Stimulated activated CD8-positive, alpha-beta memory T cell treated with anti-CD3 and anti-CD28 coated beads, Interleukin-7, amount 100 ng/mL, for 24 hours (primary cell): ENCODE measurements around the gene CXCL14.

Experiments
- DNase-seq: peaks from one replicate; pipeline ENCODE4 v3.0.0-alpha.2; 2020; ENCODE audit warnings: low read depth

The CXCL14 gene

GRCh38 chr5:135578685-135579341 is at the start of gene CXCL14:
Gene CXCL14, minus strand, starts transcription at chr5:135578991. Its CDS starts 213 bp downstream, at chr5:135578778.
- DNase-seq: no peak

- DNase-seq: no peak
Measured at GRCh38 chr5:135626636-135627035, 47.8 kb upstream of the CXCL14 start.

- DNase-seq: no peak
Measured at GRCh38 chr5:135625961-135626360, 47.2 kb upstream of the CXCL14 start.

GRCh38 chr5:135625486-135625885 is 46.7 kb upstream of the CXCL14 start:
- DNase-seq: no peak

- no peak for DNase-seq
Measured at GRCh38 chr5:135625061-135625460, 46.3 kb upstream of the CXCL14 start.

- no peak for DNase-seq
Measured at GRCh38 chr5:135623186-135623715, 44.5 kb upstream of the CXCL14 start.

- no peak for DNase-seq
Measured at GRCh38 chr5:135615581-135616260, 36.9 kb upstream of the CXCL14 start.

GRCh38 chr5:135615171-135615570 is 36.4 kb upstream of the CXCL14 start:
- DNase-seq: no peak

- no peak for DNase-seq
Measured at GRCh38 chr5:135609981-135610380, 31.2 kb upstream of the CXCL14 start.

- no peak for DNase-seq
Measured at GRCh38 chr5:135608761-135609443, 30.1 kb upstream of the CXCL14 start.

GRCh38 chr5:135608361-135608760 is 29.6 kb upstream of the CXCL14 start:
- DNase-seq: no peak

- DNase-seq: no peak
Measured at GRCh38 chr5:135606431-135606830, 27.6 kb upstream of the CXCL14 start.

- no peak for DNase-seq
Measured at GRCh38 chr5:135605221-135605620, 26.4 kb upstream of the CXCL14 start.

- DNase-seq: no peak
Measured at GRCh38 chr5:135604056-135604455, 25.3 kb upstream of the CXCL14 start.

- no peak for DNase-seq
Measured at GRCh38 chr5:135602882-135603721, 24.3 kb upstream of the CXCL14 start.

- DNase-seq: no peak
Measured at GRCh38 chr5:135601466-135601865, 22.7 kb upstream of the CXCL14 start.

GRCh38 chr5:135600971-135601381 is 22.2 kb upstream of the CXCL14 start:
- DNase-seq: no peak

GRCh38 chr5:135600152-135600570 is 21.4 kb upstream of the CXCL14 start:
- DNase-seq: no peak

- no peak for DNase-seq
Measured at GRCh38 chr5:135599421-135600151, 20.8 kb upstream of the CXCL14 start.

GRCh38 chr5:135598691-135599395 is 20.1 kb upstream of the CXCL14 start:
- no peak for DNase-seq

GRCh38 chr5:135596788-135597187 is 18.0 kb upstream of the CXCL14 start:
- DNase-seq: no peak
